Skeletal muscle cell (primary cell): ENCODE measurements around the gene DPYD.

Experiments
- DNase-seq: peaks from one replicate; pipeline ENCODE4 v3.0.0-alpha.2; 2010; ENCODE audit warnings: low read depth
- H3K4me3 ChIP-seq: 2 replicates; pipeline ENCODE4 v1.5.1; 2011; ENCODE audit warnings: low read depth, mild to moderate bottlenecking, control low read depth, low read length, moderate library complexity

Gene DPYD

GRCh38 chr1:97207868-97208267 is 713.0 kb downstream of the DPYD start:
- H3K4me3 ChIP-seq, result no peak overlapping the region
- DNase-seq, result no peak

- peak; percentile 17 for DNase-seq
- H3K4me3 ChIP-seq, result no peak overlapping the region
Measured at GRCh38 chr1:97204468-97204867, 716.4 kb downstream of the DPYD start.

- DNase-seq, result no peak
- no peak overlapping the region for H3K4me3 ChIP-seq
Measured at GRCh38 chr1:97202481-97203380, 718.1 kb downstream of the DPYD start.

DNA sequence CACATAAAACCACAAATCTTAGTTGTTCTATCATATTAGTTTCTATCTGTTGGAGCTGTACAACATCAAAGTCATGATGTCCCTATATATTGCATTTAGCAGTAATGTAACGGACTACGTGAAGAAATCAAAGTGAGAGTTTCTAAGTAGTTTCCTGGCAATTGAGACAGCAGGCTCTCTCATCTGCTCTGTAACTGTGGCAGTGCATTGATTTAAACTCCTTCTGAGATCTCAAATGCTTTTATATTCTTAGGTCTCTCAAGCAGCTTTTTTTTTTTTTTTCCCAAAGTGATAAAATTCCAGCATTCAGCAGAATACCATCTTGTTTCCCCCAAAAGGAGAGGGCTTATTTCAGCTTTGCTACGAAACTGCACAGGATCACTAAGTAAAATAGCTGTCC is 719.2 kb downstream of the DPYD start:
- H3K4me3 ChIP-seq, result no peak overlapping the region
- no peak for DNase-seq

GRCh38 chr1:97200595-97200994 is 720.2 kb downstream of the DPYD start:
- H3K4me3 ChIP-seq, result no peak overlapping the region
- no peak for DNase-seq

GRCh38 chr1:97196825-97197516 is 723.9 kb downstream of the DPYD start:
- DNase-seq, result no peak
- no peak overlapping the region for H3K4me3 ChIP-seq

DNA sequence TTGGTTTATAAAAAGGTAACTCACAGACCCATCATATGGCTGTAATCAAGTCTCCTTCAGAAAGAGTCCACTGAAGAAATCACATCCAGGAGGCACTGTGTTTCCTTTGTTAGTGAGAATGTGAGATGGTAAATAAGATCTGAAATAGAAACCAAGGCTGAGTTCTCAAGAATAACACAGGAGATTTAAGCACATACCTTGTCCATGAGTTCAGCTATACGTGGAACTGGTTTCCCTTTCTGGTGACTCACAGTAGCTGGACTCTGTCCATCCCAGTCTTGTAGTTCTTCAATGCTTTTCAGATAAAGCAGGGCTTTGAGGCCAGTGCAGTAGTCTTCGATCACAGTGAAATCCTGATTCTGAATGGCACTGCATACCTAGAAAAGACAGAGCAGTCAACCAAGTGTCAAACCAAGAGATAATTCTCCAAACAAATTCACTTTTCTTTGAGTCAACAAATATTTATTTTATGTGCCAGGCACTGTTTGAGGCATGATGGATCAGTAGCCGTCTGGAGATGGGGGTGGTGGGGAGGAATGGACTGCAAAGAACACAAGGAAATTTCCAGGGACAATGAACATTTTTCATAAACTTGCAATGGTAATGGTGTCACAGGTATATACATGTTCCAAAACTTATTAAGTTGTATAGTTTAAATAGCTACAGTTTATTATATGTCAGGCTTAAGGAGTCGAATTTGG is 727.8 kb downstream of the DPYD start:
- H3K4me3 ChIP-seq, result no peak overlapping the region
- peak; percentile 94 for DNase-seq

GRCh38 chr1:97190326-97190725 is 730.5 kb downstream of the DPYD start:
- no peak for DNase-seq
- no peak overlapping the region for H3K4me3 ChIP-seq

DNA sequence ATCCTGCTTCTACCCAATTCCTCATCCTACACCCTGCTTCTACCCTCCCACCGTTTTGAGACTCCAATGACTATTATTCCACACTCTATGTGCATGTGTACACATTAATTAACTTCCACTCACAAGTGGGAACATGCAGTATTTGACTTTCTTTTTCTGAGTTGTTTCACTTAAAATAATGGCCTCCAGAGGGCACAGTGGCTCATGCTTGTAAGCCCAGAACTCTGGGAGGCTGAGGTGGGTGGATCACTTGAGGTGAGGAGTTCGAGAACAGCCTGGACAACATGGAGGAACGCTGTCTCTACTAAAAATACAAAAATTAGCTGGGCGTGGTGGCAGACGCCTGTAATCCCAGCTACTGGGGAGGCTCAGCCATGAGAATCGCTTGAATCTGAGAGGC is 734.5 kb downstream of the DPYD start:
- no peak overlapping the region for H3K4me3 ChIP-seq
- no peak for DNase-seq

DNA sequence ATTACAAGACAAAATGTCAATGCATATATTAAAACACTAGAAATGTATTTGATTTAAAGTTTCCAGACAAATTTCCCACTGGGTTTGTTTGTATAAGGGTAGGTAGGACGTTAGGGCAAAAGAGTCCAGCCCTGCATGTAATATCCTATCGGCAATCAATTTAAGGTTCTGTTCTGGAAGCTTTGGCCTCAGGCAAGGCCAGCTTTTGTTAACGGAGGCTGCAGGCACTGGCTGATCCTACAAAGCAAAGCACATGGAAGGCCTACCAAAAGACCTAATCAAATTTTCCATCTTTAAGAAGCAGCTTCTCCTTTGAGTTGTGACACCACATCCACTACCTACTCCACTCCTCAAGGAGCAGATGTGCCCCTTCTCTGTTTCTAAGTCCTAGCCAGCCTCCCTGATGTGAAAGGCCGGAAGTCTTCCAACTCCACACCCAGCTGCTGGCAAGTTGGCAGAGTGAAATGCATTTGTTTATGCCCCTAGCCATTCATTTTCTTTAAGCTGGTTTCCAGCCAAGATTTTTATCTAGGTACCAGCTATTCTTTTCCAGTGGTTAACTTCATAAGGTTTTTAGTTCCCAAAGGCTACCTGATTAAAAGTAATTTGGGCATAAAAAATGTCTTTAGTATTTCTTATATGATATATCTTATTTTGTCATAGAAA is 746.7 kb downstream of the DPYD start:
- H3K4me3 ChIP-seq, result no peak overlapping the region
- no peak for DNase-seq

DNA sequence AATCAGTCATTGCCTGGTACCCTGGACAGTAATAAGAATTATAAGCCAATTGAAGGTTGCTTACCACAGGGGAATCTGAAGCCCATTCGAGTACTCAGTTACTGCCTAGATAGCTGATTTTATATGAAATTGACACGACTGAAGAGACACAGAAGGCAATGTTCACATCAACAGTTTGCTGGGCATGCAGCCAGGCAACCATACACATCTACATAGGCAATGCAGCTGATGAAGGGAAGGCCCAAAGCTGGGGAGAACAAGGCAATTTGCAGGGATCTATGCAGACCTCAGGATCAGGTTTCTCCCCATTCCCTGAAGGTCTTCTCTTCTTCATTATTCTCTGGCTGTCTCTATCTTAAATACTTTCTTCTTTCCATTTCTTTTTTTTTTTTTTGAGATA is 750.5 kb downstream of the DPYD start:
- DNase-seq, result no peak
- H3K4me3 ChIP-seq, result no peak overlapping the region

DNA sequence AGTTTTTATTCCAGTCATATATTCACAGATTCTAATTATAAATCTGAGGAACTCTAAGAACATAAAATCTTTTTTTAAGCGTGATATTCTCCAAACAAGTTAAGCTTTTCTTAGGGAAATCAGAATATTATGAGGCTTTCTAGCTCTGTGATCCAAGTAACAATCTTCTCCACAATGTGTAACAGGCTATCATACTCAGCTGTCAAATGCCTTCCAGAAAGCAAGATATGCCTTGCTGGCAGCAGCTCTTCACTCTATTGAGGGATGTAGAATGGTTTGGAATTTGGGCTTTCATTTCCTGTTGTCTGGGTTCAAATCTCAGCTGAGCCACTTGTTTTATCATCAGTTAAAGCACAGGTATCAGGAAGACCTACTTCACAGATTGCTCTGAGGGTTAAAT is 752.8 kb downstream of the DPYD start:
- DNase-seq, result no peak
- H3K4me3 ChIP-seq, result no peak overlapping the region

DNA sequence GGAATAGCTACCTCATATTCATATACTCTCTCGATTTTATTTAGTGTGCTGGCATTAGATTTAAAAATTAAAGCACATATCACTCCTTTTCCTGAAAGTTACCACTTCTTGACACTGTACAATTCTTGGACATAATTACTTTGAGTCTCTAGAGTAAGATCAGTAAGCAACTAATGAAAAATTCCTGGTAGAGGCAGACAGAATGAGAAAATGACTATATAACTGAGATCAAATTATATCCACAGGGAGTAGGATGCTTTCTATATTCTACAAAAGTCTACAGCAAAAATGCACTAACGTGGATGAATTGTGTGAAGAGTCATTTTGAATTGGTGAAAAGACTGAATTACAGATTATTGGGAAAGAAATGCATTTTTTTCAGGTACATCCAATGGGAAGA is 753.6 kb downstream of the DPYD start:
- H3K4me3 ChIP-seq, result no peak overlapping the region
- no peak for DNase-seq

DNA sequence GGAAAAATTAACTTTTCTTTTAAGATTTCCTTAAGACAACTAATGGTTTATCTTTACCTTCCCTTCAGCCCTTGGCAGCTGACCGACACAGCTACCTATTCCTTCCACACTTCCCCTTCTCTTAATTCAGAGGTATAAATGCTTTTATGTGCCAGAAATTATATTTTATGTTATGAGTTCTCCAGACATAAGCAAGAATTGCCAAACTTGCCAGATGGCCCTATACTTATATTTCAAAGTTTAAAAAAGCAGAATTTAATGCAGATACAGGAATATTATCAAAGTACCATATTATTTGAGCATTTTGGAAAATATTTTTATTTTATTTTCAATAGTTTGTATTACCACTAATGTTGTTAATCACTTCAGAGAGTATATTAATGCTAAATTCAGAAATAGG is 754.2 kb downstream of the DPYD start:
- DNase-seq, result no peak
- no peak overlapping the region for H3K4me3 ChIP-seq

GRCh38 chr1:97164276-97164639 is 756.6 kb downstream of the DPYD start:
- no peak for DNase-seq

GRCh38 chr1:97163591-97164275 is 757.1 kb downstream of the DPYD start:
- no peak for DNase-seq

More at GRCh38 chr1:97164276-97164639, 756.6 kb downstream of the DPYD start:
- no peak overlapping the region for H3K4me3 ChIP-seq

GRCh38 chr1:97160818-97161217 is 760.0 kb downstream of the DPYD start:
- no peak overlapping the region for H3K4me3 ChIP-seq
- DNase-seq, result no peak

More at GRCh38 chr1:97163591-97164275, 757.1 kb downstream of the DPYD start:
- no peak overlapping the region for H3K4me3 ChIP-seq

DNA sequence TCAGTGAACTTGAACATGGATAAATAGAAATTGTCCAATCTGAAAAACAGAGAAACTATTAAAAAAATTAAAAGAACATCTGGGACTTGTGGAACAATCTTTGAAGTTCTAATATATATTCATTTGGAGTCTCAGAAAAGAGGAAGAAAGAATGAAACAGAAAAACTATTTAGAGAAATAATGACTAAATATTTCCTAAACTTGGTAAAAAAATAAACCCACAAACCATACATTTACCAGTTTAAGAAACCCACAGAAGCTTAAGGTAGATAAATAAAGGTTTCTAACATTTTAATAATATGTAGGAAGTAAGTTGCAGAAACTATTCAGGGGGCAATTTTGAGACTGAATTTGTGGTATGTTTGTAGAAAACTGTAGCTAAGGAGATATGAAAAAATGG is 761.5 kb downstream of the DPYD start:
- no peak for DNase-seq
- no peak overlapping the region for H3K4me3 ChIP-seq

DNA sequence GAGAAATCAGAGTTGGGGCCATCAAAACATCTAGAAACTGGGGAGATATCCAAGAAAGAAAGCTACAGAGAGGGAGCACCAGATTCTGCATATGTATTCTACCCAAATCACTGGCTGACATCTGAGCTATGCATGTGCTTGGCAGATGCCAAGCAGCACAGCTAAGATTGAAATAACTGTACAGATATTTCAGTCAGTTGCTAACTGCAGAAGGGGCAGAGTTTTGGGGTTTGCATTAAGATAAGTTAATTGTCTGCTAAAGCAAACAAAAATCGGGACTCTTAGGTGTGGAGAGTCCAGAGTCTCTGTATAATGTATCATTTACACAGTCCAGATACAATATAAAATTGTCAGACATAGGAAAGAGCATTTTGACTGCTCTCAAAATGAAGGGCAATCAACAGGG is 762.1 kb downstream of the DPYD start:
- no peak overlapping the region for H3K4me3 ChIP-seq
- no peak for DNase-seq
